Mesenchymal stem cell (in vitro differentiated cells and primary cell): ENCODE data around the gene DYNC2H1.

Source experiments
- DNase-seq: peaks from one replicate; pipeline ENCODE4 v3.0.0-alpha.2; 2013
- H2AFZ ChIP-seq: one replicate; pipeline ENCODE4 v1.6.1; 2013; ENCODE audit warnings: low read depth, mild to moderate bottlenecking, control low read depth, inconsistent platforms, low read length, moderate library complexity
- H2AK5ac ChIP-seq: 2 replicates; pipeline ENCODE4 v1.6.1; 2013; ENCODE audit warnings: low read length, moderate library complexity, mild to moderate bottlenecking, inconsistent platforms; ENCODE audit not compliant: severe bottlenecking
- H2BK120ac ChIP-seq: one replicate; pipeline ENCODE4 v1.6.1; 2013; ENCODE audit warnings: low read depth, mild to moderate bottlenecking, inconsistent platforms, low read length, moderate library complexity
- H2BK12ac ChIP-seq, 2 experiments: one replicate each; pipeline ENCODE4 v1.6.1; 2013; ENCODE audit warnings: inconsistent platforms in 2 of 2, low read length in 2 of 2, mild to moderate bottlenecking in 2 of 2, moderate library complexity in 2 of 2, control low read depth in 1 of 2
- H2BK15ac ChIP-seq: one replicate; pipeline ENCODE4 v1.6.1; 2013; ENCODE audit warnings: mild to moderate bottlenecking, low read depth, inconsistent platforms; ENCODE audit not compliant: poor library complexity, severe bottlenecking
- H2BK5ac ChIP-seq: 2 replicates; pipeline ENCODE4 v1.6.1; 2013; ENCODE audit warnings: low read depth, mild to moderate bottlenecking, low read length, control low read depth, inconsistent platforms; ENCODE audit not compliant: poor library complexity, severe bottlenecking
- H3K14ac ChIP-seq, 2 experiments: one replicate each; pipeline ENCODE4 v1.6.1; 2013; ENCODE audit warnings: inconsistent platforms in 2 of 2, low read length in 2 of 2, control low read depth in 1 of 2, mild to moderate bottlenecking in 1 of 2, moderate library complexity in 1 of 2
- H3K18ac ChIP-seq, 2 experiments: one replicate each; pipeline ENCODE4 v1.6.1; 2013; ENCODE audit warnings: inconsistent platforms in 2 of 2, low read length in 2 of 2, control low read depth in 1 of 2, low read depth in 1 of 2, mild to moderate bottlenecking in 1 of 2
- H3K23ac ChIP-seq, 2 experiments: one replicate each; pipeline ENCODE4 v1.6.1; 2013; ENCODE audit warnings: inconsistent platforms in 2 of 2, low read length in 2 of 2, mild to moderate bottlenecking in 2 of 2, moderate library complexity in 2 of 2, control low read depth in 1 of 2
- H3K27ac ChIP-seq: 2 replicates; pipeline ENCODE4 v1.5.1; 2013; ENCODE audit warnings: mild to moderate bottlenecking, moderate library complexity, low read length, control low read depth, inconsistent platforms; ENCODE audit not compliant: poor library complexity, severe bottlenecking
- H3K27me3 ChIP-seq, 2 experiments: 2 replicates each; pipeline versions ENCODE4 v1.6.1 to v1.7.0; 2013; ENCODE audit warnings: low read length in 2 of 2, mild to moderate bottlenecking in 2 of 2, moderate library complexity in 2 of 2, control low read depth in 1 of 2, inconsistent platforms in 1 of 2; ENCODE audit not compliant: control insufficient read depth in 1 of 2, insufficient read depth in 1 of 2
- H3K36me3 ChIP-seq, 2 experiments: 2 replicates each; pipeline versions ENCODE4 v1.6.1 to v1.7.0; 2013; ENCODE audit warnings: low read length in 2 of 2, control low read depth in 1 of 2, inconsistent platforms in 1 of 2, low read depth in 1 of 2, mild to moderate bottlenecking in 1 of 2; ENCODE audit not compliant: insufficient read depth in 2 of 2, control insufficient read depth in 1 of 2
- H3K4ac ChIP-seq, 2 experiments: one replicate each; pipeline ENCODE4 v1.6.1; 2013; ENCODE audit warnings: inconsistent platforms in 2 of 2, low read length in 2 of 2, mild to moderate bottlenecking in 2 of 2, moderate library complexity in 2 of 2, control low read depth in 1 of 2, low read depth in 1 of 2
- H3K4me1 ChIP-seq: 2 replicates; pipeline ENCODE4 v1.6.1; 2013; ENCODE audit warnings: low read depth, low read length, control low read depth; ENCODE audit not compliant: control insufficient read depth, insufficient read depth
- H3K4me2 ChIP-seq: 2 replicates; pipeline ENCODE4 v1.6.1; 2013; ENCODE audit warnings: low read length, mild to moderate bottlenecking, inconsistent platforms; ENCODE audit not compliant: poor library complexity, severe bottlenecking
- H3K4me3 ChIP-seq, 2 experiments: 2 replicates each; pipeline versions ENCODE4 v1.5.1 to v1.7.0; 2013; ENCODE audit warnings: low read length in 2 of 2, mild to moderate bottlenecking in 2 of 2, control low read depth in 1 of 2, low read depth in 1 of 2; ENCODE audit not compliant: insufficient read depth in 1 of 2
- H3K79me1 ChIP-seq: replicated peaks from 2 replicates; pipeline ENCODE4 v1.6.1; 2013; ENCODE audit warnings: mild to moderate bottlenecking, control low read depth, low read length, inconsistent platforms; ENCODE audit not compliant: poor library complexity, severe bottlenecking
- H3K9ac ChIP-seq: 2 replicates; pipeline ENCODE4 v1.7.0; 2013; ENCODE audit warnings: mild to moderate bottlenecking, low read length, moderate library complexity
- H3K9me3 ChIP-seq: 2 replicates; pipeline ENCODE4 v1.7.0; 2013; ENCODE audit warnings: mild to moderate bottlenecking, low read length; ENCODE audit not compliant: control insufficient read depth
- H4K8ac ChIP-seq: one replicate; pipeline ENCODE4 v1.6.1; 2013; ENCODE audit warnings: inconsistent platforms, mild to moderate bottlenecking, low read length, moderate library complexity
- H4K91ac ChIP-seq: one replicate; pipeline ENCODE4 v1.6.1; 2013; ENCODE audit warnings: mild to moderate bottlenecking, low read length, inconsistent platforms
- WGBS: methylation state at CpG from one replicate; pipeline ENCODE4 v1.1.7; 2013; ENCODE audit warnings: mixed read lengths; 5-methylcytosine and 5-hydroxymethylcytosine counted together

DYNC2H1 gene

DNA sequence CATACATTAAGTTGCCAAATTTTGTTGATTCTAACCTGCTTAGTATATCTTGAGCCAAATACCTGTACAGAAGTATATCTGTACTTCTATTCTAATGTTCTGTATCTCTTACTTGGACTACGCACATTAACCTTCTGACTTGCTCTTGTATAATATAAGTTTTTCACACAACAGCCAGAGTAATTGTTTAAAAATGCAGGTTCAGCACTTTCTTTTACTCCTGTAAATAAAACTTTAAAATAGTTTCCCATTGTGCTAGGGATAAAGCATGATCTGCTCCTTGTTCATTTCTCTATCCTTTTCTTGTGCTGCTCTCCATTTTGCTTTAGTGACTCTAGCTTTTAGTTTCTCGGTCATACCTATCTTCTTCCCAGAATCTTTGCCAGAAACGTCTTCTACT lies 48.3 kb downstream of the DYNC2H1 start:
- no peaks in the 10 kb centered on the region for H3K79me1 ChIP-seq
- H3K4me2 ChIP-seq = no peak overlapping the region
- no peak overlapping the region for H3K18ac ChIP-seq
- no peak overlapping the region for H2BK5ac ChIP-seq
- no peaks in the 10 kb centered on the region for H3K4me1 ChIP-seq
- no peaks in the 10 kb centered on the region for H3K27me3 ChIP-seq
- 100% methylated on average over 3 of the region's 3 CpGs for WGBS
- H3K9me3 ChIP-seq = no peaks in the 10 kb centered on the region
- H3K9ac ChIP-seq = no peak overlapping the region
- no peak overlapping the region for H2AFZ ChIP-seq
- peaks cover 0 to 95% of the 10 kb centered on the region in 2 experiments for H3K36me3 ChIP-seq
- H4K8ac ChIP-seq = no peak overlapping the region
- no peak overlapping the region for H2AK5ac ChIP-seq
- DNase-seq = no peak
- H2BK120ac ChIP-seq = no peak overlapping the region
- no peak overlapping the region for H3K27ac ChIP-seq
- no peak overlapping the region for H2BK15ac ChIP-seq
- H3K14ac ChIP-seq = no peak overlapping the region
- H4K91ac ChIP-seq = no peak overlapping the region
- H3K4me3 ChIP-seq = no peak overlapping the region
- no peak overlapping the region for H3K4ac ChIP-seq
- H2BK12ac ChIP-seq = no peak overlapping the region
- H3K23ac ChIP-seq = no peak overlapping the region

GRCh38 chr11:103164093-103164796 lies 55.0 kb downstream of the DYNC2H1 start:
- H3K9me3 ChIP-seq = no peaks in the 10 kb centered on the region
- H2AFZ ChIP-seq = no peak overlapping the region
- H2BK120ac ChIP-seq = no peak overlapping the region
- WGBS = no CpG with 5 or more reads among the region's 2 CpGs
- H3K27ac ChIP-seq = no peak overlapping the region
- no peak overlapping the region for H2BK5ac ChIP-seq
- peaks cover 3 to 97% of the 10 kb centered on the region in 2 experiments for H3K36me3 ChIP-seq
- no peaks in the 10 kb centered on the region for H3K27me3 ChIP-seq
- H3K23ac ChIP-seq = no peak overlapping the region
- no peak overlapping the region for H3K4ac ChIP-seq
- no peak overlapping the region for H4K8ac ChIP-seq
- H2AK5ac ChIP-seq = no peak overlapping the region
- DNase-seq = no peak
- no peak overlapping the region for H3K4me2 ChIP-seq
- H2BK15ac ChIP-seq = no peak overlapping the region
- peaks cover 2% of the 10 kb centered on the region for H3K79me1 ChIP-seq
- H3K14ac ChIP-seq = no peak overlapping the region
- no peak overlapping the region for H3K18ac ChIP-seq
- H2BK12ac ChIP-seq = no peak overlapping the region
- no peak overlapping the region for H4K91ac ChIP-seq
- no peak overlapping the region for H3K9ac ChIP-seq
- H3K4me3 ChIP-seq = no peak overlapping the region
- H3K4me1 ChIP-seq = peaks cover 1% of the 10 kb centered on the region

DNA sequence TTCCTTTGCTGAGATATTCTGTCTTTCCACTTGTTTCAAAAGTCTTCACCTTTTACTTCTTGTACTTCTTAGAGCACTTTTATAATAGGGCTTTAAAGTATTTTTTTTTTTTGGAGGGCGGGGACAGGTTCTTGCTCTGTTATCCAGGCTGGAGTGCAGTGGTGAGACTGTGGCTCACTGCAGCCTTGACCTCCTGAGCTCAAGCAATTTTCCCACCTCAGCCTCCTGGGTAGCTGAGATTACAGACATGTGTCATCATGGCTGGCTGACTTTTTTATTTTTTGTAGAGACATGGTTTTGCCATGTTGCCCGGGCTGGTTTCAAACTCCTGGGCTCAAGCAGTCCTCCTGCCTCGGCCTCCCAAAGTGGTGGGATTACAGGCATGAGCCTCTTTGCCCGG lies 57.9 kb downstream of the DYNC2H1 start:
- Histone ChIP-seq H3K23ac (no peak overlapping the region), H3K4me1 (peaks cover 1% of the 10 kb centered on the region), H3K4ac (no peak overlapping the region), H2AFZ (no peak overlapping the region), H2AK5ac (no peak overlapping the region), H3K27ac (no peak overlapping the region), H3K36me3 (peaks cover 3 to 93% of the 10 kb centered on the region in 2 experiments), H3K27me3 (no peaks in the 10 kb centered on the region), H3K18ac (no peak overlapping the region), H3K9me3 (no peaks in the 10 kb centered on the region), H4K91ac (no peak overlapping the region), H3K79me1 (peaks cover 2% of the 10 kb centered on the region), H2BK12ac (no peak overlapping the region), H3K4me2 (no peak overlapping the region), H3K14ac (no peak overlapping the region), H2BK120ac (no peak overlapping the region), H4K8ac (no peak overlapping the region), H2BK15ac (no peak overlapping the region), H2BK5ac (no peak overlapping the region), H3K9ac (no peak overlapping the region), H3K4me3 (no peak overlapping the region)
- 98% methylated on average over 4 of the region's 4 CpGs for WGBS
- no peak for DNase-seq

DNA sequence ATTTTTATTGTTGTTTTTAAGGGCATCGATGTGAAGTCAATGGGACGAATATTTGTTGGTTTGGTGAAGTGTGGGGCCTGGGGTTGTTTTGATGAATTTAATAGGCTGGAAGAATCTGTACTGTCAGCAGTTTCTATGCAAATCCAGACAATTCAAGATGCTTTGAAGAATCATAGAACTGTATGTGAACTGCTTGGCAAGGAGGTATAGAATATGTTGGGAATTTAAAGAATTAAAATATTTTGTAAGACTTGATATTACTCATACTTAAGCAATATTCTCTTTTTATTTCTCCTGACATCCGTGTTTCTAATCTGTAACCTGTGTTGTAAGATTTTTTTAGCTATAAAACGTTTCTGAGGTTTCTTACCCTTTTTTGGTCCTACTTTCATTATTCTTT lies 61.6 kb downstream of the DYNC2H1 start:
- Histone ChIP-seq H3K4me3 (no peak overlapping the region), H2BK5ac (no peak overlapping the region), H4K8ac (no peak overlapping the region), H3K4ac (no peak overlapping the region), H2AFZ (no peak overlapping the region), H3K4me1 (no peaks in the 10 kb centered on the region), H3K4me2 (no peak overlapping the region), H3K18ac (no peak overlapping the region), H3K9me3 (no peaks in the 10 kb centered on the region), H2AK5ac (no peak overlapping the region), H2BK12ac (no peak overlapping the region), H3K9ac (no peak overlapping the region), H3K23ac (no peak overlapping the region), H3K27ac (no peak overlapping the region), H4K91ac (no peak overlapping the region), H3K79me1 (peaks cover 2% of the 10 kb centered on the region), H3K27me3 (no peaks in the 10 kb centered on the region), H3K36me3 (peaks cover 3 to 92% of the 10 kb centered on the region in 2 experiments), H2BK15ac (no peak overlapping the region), H2BK120ac (no peak overlapping the region), H3K14ac (no peak overlapping the region)
- WGBS = 97% methylated on average over 2 of the region's 4 CpGs
- DNase-seq = no peak
